Small intestine (tissue), 7 donors: ENCODE measurements around the gene AAMP. TPM values are rescaled to one million over a fixed set of nuclear protein-coding genes. Genes with fewer than 3 reads are reported as not detected.
A peak's percentile ranks its signal among the peaks of the same experiment; 100 is the strongest.

ENCODE experiments used
- DNase-seq, 2 donors: peaks; one replicate each; pipeline versions ENCODE4 v3.0.0 to v3.0.0-alpha.2; 2013
- FAIRE-seq: peaks from 2 replicates; lab custom pipeline; 2012; peaks lifted over from hg19 to GRCh38; lab: Jason Lieb, UNC
- H3K27ac ChIP-seq, 3 donors: one replicate each; pipeline ENCODE4 v1.5.1; 2013; ENCODE audit warnings: low read length in 2 of 3, mild to moderate bottlenecking in 2 of 3, control low read depth in 1 of 3, inconsistent platforms in 1 of 3, low read depth in 1 of 3, moderate library complexity in 1 of 3
- H3K27me3 ChIP-seq, 3 donors: one replicate each; pipeline ENCODE4 v1.6.1; 2013; ENCODE audit warnings: low read length in 3 of 3, inconsistent platforms in 1 of 3; ENCODE audit not compliant: control insufficient read depth in 3 of 3, insufficient read depth in 3 of 3
- H3K36me3 ChIP-seq, 3 donors: one replicate each; pipeline ENCODE4 v1.6.1; 2013; ENCODE audit warnings: low read length in 3 of 3, inconsistent platforms in 1 of 3, low read depth in 1 of 3, mild to moderate bottlenecking in 1 of 3, moderate library complexity in 1 of 3; ENCODE audit not compliant: control insufficient read depth in 3 of 3, insufficient read depth in 2 of 3
- H3K4me1 ChIP-seq, 3 donors: one replicate each; pipeline ENCODE4 v1.6.1; 2013; ENCODE audit warnings: low read length in 2 of 3, inconsistent platforms in 1 of 3, low read depth in 1 of 3, mild to moderate bottlenecking in 1 of 3, moderate library complexity in 1 of 3; ENCODE audit not compliant: control insufficient read depth in 3 of 3, insufficient read depth in 2 of 3
- H3K4me3 ChIP-seq, 3 donors: one replicate each; pipeline ENCODE4 v1.5.1; 2013; ENCODE audit warnings: low read length in 3 of 3, control low read depth in 1 of 3, inconsistent platforms in 1 of 3, low read depth in 1 of 3, mild to moderate bottlenecking in 1 of 3, moderate library complexity in 1 of 3
- H3K9me3 ChIP-seq, 2 donors: one replicate each; pipeline ENCODE4 v1.6.1; 2013; ENCODE audit warnings: low read depth in 1 of 2, low read length in 1 of 2; ENCODE audit not compliant: control insufficient read depth in 2 of 2, insufficient read depth in 1 of 2
- WGBS, 3 donors: extraction: QIAGEN DNeasy Blood & Tissue Kit; methylation state at CpG; one replicate each; pipeline ENCODE4 v1.1.7; 2013; 5-methylcytosine and 5-hydroxymethylcytosine counted together
- polyA plus RNA-seq, 4 donors: library from polyadenylated mRNA; stranded (reverse) in 3 of 4; unstranded in 1 of 4; fragments of 200-250 nt in 3 of 4; fragments of 120-200 nt in 1 of 4; gene quantifications; one replicate each; pipeline versions ENCODE4 v1.2.1 to v1.2.3, GENCODE V29; 2013
- donor health status: healthy with polysubstance abuse.
- donor health status: control.
- donor health status: control.
- donor health status: Bipolar disorder and iron deficiency.
- donor health status: healthy.

Gene AAMP
- polyA plus RNA-seq, 4 donors, result 101 to 134 (median 118) TPM

GRCh38 chr2:218270721-218271486, 967 bp upstream of the AAMP start:
- Histone ChIP-seq H3K4me3 (peak overlapping the region; percentile 58 to 90 (median 78)), H3K27ac (peak overlapping the region; percentile 49 to 77 (median 66)), H3K4me1 (peaks cover 0 to 28% (median 4%) of the 10 kb centered on the region in 3 donors), H3K36me3 (peaks cover 3 to 68% (median 14%) of the 10 kb centered on the region in 3 donors), H3K9me3 (no peaks in the 10 kb centered on the region), H3K27me3 (no peaks in the 10 kb centered on the region)
- no peak for FAIRE-seq
- WGBS, 3 donors, result 2 to 6% (median 4%) methylated on average over 23 of the region's 23 CpGs
- DNase-seq, result peak in 1 of 2 donors; percentile 55

GRCh38 chr2:218267259-218267658, 2.7 kb downstream of the AAMP start:
- H3K4me3 ChIP-seq, result no peak overlapping the region
- FAIRE-seq, result no peak
- WGBS, 3 donors, result 94 to 98% (median 95%) methylated on average over 6 of the region's 6 CpGs
- H3K36me3 ChIP-seq, result peaks cover 0 to 68% (median 5%) of the 10 kb centered on the region in 3 donors
- H3K27me3 ChIP-seq, result no peaks in the 10 kb centered on the region
- H3K27ac ChIP-seq, result no peak overlapping the region
- no peaks in the 10 kb centered on the region for H3K9me3 ChIP-seq
- no peak for DNase-seq
- H3K4me1 ChIP-seq, result peaks cover 8 to 52% (median 10%) of the 10 kb centered on the region in 3 donors

- no peak for DNase-seq
- WGBS, 3 donors, result 83 to 91% (median 90%) methylated on average over 14 to 15 of the region's 15 CpGs
- H3K4me3 ChIP-seq, result no peak overlapping the region
- H3K27me3 ChIP-seq, result no peaks in the 10 kb centered on the region
- H3K36me3 ChIP-seq, result peaks cover 0 to 72% (median 5%) of the 10 kb centered on the region in 3 donors
- H3K4me1 ChIP-seq, result peaks cover 8 to 52% (median 13%) of the 10 kb centered on the region in 3 donors
- no peaks in the 10 kb centered on the region for H3K9me3 ChIP-seq
- FAIRE-seq, result no peak
- no peak overlapping the region for H3K27ac ChIP-seq
These were observed 3.5 kb downstream of the AAMP start for GRCh38 chr2:218266316-218266979.

GRCh38 chr2:218265626-218266025, 4.3 kb downstream of the AAMP start:
- H3K4me3 ChIP-seq, result no peak overlapping the region
- peak overlapping the region in 1 of 3 donors; percentile 79 for H3K27ac ChIP-seq
- no peaks in the 10 kb centered on the region for H3K9me3 ChIP-seq
- H3K4me1 ChIP-seq, result peaks cover 8 to 53% (median 13%) of the 10 kb centered on the region in 3 donors
- 67 to 95% (median 88%) methylated on average over 8 of the region's 8 CpGs for whole genome bisulfite sequencing, 3 donors
- no peaks in the 10 kb centered on the region for H3K27me3 ChIP-seq
- FAIRE-seq, result no peak
- peaks cover 0 to 74% (median 5%) of the 10 kb centered on the region in 3 donors for H3K36me3 ChIP-seq
- no peak for DNase-seq

- H3K4me3 ChIP-seq, result no peak overlapping the region
- H3K27ac ChIP-seq, result peak overlapping the region; percentile 79 to 87 (median 86)
- no peak for FAIRE-seq
- 22 to 62% (median 40%) methylated on average over 19 to 22 of the region's 22 CpGs for WGBS, 3 donors
- no peaks in the 10 kb centered on the region for H3K27me3 ChIP-seq
- H3K9me3 ChIP-seq, result no peaks in the 10 kb centered on the region
- DNase-seq, result peak; percentile 90 to 91
- peaks cover 8 to 58% (median 13%) of the 10 kb centered on the region in 3 donors for H3K4me1 ChIP-seq
- H3K36me3 ChIP-seq, result peaks cover 0 to 74% (median 5%) of the 10 kb centered on the region in 3 donors
These were observed 5.0 kb downstream of the AAMP start for GRCh38 chr2:218264773-218265561.

GRCh38 chr2:218263817-218264641, 5.9 kb downstream of the AAMP start:
- 23 to 46% (median 38%) methylated on average over 17 of the region's 17 CpGs for WGBS, 3 donors
- Histone ChIP-seq H3K4me3 (no peak overlapping the region), H3K4me1 (peaks cover 8 to 57% (median 13%) of the 10 kb centered on the region in 3 donors), H3K27me3 (no peaks in the 10 kb centered on the region), H3K27ac (peak overlapping the region; percentile 79 to 87 (median 86)), H3K9me3 (no peaks in the 10 kb centered on the region), H3K36me3 (peaks cover 0 to 72% (median 5%) of the 10 kb centered on the region in 3 donors)
- peak; percentile 71 to 72 for DNase-seq
- FAIRE-seq, result no peak

GRCh38 chr2:218262631-218263586, 7.0 kb downstream of the AAMP start:
- peak overlapping the region in 2 of 3 donors; percentile 86 to 87 for H3K27ac ChIP-seq
- H3K9me3 ChIP-seq, result no peaks in the 10 kb centered on the region
- FAIRE-seq, result no peak
- H3K36me3 ChIP-seq, result peaks cover 0 to 68% (median 5%) of the 10 kb centered on the region in 3 donors
- H3K4me3 ChIP-seq, result no peak overlapping the region
- H3K4me1 ChIP-seq, result peaks cover 8 to 54% (median 13%) of the 10 kb centered on the region in 3 donors
- WGBS, 3 donors, result 87 to 93% (median 93%) methylated on average over 36 to 39 of the region's 39 CpGs
- no peaks in the 10 kb centered on the region for H3K27me3 ChIP-seq
- no peak for DNase-seq
